Spleen (tissue), 7 donors: Measurements from ENCODE around the gene B3GNT9.

ENCODE experiments used
- CTCF ChIP-seq, 11 experiments: fragments of 200-600 bp in 7 of 11; fragments of 450-650 bp in 4 of 11; sonication (generic) in 4 of 11; IDR thresholded peaks in 8 of 11; conservative IDR thresholded peaks in 3 of 11; 1 replicate in 7 of 11; 2 replicates in 4 of 11; pipeline versions ENCODE4 v1.4.0 to v1.8.0; 2016 to 2021; ENCODE audit warnings: antibody characterized with exemption in 11 of 11, inconsistent platforms in 4 of 11, mild to moderate bottlenecking in 1 of 11
- POLR2AphosphoS5 ChIP-seq, 3 donors: sonication (generic); formaldehyde crosslinking; IDR thresholded peaks; one replicate each; pipeline ENCODE4 v1.5.1; 2017; ENCODE audit warnings: antibody characterized with exemption in 3 of 3
- donor health status: DM: no; HTN: no; CAD: no; lungs with moderate emphysema.
- donor health status: DM: no; HTN: no; CAD: no.
- donor health status: DM: no; HTN: no; CAD: no.

GRCh38 chr16:67141391-67141790 is 9.4 kb downstream of the B3GNT9 start:
- TF ChIP-seq CTCF (IDR thresholded peaks at IDR 0.05 in 8 of 11, conservative IDR thresholded peaks at IDR 0.05 in 3 of 11): no peak
- peak in 1 of 3 donors; percentile 46 for TF ChIP-seq POLR2AphosphoS5 (IDR thresholded peaks at IDR 0.05)
